Activated CD8-positive, alpha-beta memory T cell treated with anti-CD3 and anti-CD28 coated beads for 24 hours (primary cell): ENCODE data around the gene CLEC5A.
"Not testable (repeated sequence)": the region's sequence is repeated elsewhere in the genome, so short reads cannot be mapped to it uniquely, and the experiment has no call there.

Source experiments
- DNase-seq: peaks from one replicate; pipeline ENCODE4 v3.0.0-alpha.2; 2020

The CLEC5A gene

GRCh38 chr7:141945356-141945755 lies 1.4 kb downstream of the CLEC5A start:
- DNase-seq, result no peak

DNA sequence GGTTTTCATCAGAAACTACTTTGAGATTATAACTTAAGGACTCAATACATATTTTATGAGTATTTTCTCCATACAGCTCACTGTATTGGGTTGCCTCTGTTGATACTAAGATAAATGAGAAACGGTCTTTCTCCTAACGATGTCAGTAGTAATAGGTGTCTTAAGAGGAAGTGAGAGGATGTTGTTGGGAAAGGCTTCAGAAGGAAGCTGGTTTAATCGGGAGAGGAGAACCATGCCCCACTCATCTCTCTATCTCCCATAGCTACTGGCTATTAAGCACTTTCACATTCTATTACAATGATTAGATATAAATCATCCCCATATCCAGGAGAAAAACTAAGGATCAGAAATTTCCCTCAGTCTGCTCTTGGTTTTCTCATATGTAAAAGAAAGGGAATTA lies 2.0 kb downstream of the CLEC5A start:
- no peak for DNase-seq

GRCh38 chr7:141943846-141944245 lies 2.9 kb downstream of the CLEC5A start:
- DNase-seq, result no peak

- DNase-seq, result no peak
These were observed 5.7 kb downstream of the CLEC5A start for GRCh38 chr7:141941075-141941474.

DNA sequence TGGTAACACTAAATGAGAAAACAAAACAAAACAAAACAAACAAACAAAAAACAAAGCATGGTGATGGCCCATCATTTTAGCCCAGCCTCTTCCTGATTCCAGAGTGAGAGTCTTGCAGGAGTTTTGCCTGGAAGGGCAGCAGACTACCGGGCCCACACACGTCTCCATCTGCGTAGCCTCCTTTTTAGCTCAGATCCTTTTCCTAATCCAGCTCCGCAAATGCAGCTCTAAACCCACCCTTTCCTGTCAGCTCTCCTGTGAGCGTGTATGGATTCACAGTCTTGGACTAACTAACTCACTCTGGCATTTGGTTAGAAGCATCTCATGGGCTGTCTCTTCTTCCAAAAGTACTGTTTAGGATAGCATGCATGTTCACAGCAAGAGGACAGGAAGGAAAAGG lies 16.6 kb downstream of the CLEC5A start:
- no peak for DNase-seq

DNA sequence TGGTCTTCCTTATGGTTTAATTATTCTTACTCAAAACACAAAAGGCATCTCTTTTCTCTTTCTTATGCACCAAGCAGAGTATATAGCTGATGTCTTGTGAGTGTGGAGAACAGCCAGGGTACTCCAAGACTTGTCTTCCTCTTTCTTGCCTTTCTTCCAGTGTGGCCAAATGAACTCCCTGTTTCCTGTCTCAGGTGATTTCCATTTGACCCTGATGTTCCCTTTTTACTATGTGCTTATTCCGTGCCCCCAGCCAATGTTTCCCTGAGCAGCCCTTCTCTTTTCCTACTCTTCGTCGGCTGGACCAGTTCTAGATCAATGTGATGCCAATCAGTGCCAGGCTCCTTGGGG lies 18.0 kb downstream of the CLEC5A start:
- DNase-seq, result no peak

GRCh38 chr7:141928146-141928844 lies 18.5 kb downstream of the CLEC5A start:
- no peak for DNase-seq

GRCh38 chr7:141920281-141920680 lies 26.5 kb downstream of the CLEC5A start:
- DNase-seq, result no peak

GRCh38 chr7:141916099-141916498 lies 30.7 kb downstream of the CLEC5A start, which contains the start of gene OR9A4:
TSS of gene OR9A4 (plus strand) at chr7:141916399. CDS start at chr7:141918876, 2,477 bp downstream.
- no peak for DNase-seq

- DNase-seq, result no peak
These were observed 31.2 kb downstream of the CLEC5A start for GRCh38 chr7:141915565-141915964.

GRCh38 chr7:141911391-141911790 lies 35.4 kb downstream of the CLEC5A start:
- no peak for DNase-seq

- no peak for DNase-seq
These were observed 40.5 kb downstream of the CLEC5A start for GRCh38 chr7:141906285-141906684.

GRCh38 chr7:141899366-141899765 lies 47.4 kb downstream of the CLEC5A start:
- not testable (repeated sequence) for DNase-seq

- no peak for DNase-seq
These were observed 55.4 kb downstream of the CLEC5A start for GRCh38 chr7:141891336-141891735.

DNA sequence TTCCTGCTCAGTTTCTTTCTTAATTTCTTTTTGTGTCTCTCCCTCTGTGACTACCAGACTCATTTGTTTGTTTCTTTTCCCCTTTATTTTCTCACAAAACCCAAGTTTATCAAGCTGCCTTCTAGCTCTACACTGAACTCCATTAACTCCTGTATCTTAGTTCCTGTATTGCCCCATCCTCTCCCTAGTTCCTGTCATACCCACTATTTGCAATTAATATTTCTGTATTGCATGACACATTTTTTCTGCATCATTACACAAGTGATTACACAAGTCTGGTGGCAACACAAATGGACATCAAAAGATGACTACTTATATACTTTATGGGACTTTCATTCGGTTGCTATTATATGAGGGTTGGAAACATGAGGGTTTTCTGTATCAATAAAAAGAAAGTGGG lies 57.5 kb downstream of the CLEC5A start:
- no peak for DNase-seq

GRCh38 chr7:141884539-141885225 lies 62.1 kb downstream of the CLEC5A start:
- no peak for DNase-seq

DNA sequence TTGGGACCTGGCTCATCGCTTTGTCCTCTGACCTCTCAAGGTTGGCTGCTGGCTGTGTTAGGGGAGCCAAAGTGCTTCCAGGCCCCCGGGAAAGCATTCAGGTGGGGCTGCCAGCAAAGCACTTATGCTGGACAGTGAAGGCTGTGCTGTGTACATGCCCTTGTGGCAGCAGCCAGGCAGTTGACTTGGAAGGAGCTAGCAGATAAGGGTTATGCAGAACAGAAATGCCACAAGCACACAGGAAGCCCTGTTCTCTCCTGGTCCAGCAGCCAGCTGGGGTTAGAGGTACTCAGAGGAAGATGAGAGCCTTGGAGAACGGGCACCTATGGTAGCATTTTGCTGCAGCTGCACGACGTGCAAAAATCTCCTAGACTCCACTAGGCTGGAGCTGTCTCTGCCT lies 65.8 kb downstream of the CLEC5A start:
- no peak for DNase-seq

DNA sequence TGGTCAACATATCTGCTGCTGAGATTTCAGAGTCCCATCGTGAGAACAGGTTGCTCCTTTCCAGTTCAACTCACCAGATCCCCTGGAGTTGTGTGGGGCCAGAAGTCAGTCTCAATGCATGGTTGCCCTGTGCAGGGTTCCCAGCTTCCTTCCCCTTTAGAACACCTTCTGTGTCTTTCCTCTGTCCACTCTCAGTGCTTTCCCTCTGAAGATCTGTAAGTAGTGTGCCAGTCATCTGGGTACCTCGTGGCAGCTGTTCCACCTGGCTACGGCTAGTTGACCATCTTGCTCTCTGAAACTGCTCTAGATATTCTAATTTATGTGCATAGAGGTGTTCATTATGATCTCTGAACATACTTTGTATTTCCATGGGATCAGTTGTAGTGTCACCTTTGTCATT lies 69.4 kb downstream of the CLEC5A start:
- DNase-seq, result no peak
